PFSK-1 (cell line): Measurements from ENCODE around the gene CDON.

Source experiments
- FOXP2 ChIP-seq: optimal IDR thresholded peaks from 2 replicates; pipeline ENCODE3; 2011; ENCODE audit warnings: borderline replicate concordance, control low read depth, inconsistent platforms; ENCODE audit not compliant: insufficient read depth; ENCODE audit errors: extremely low read length, extremely low read depth
- POLR2AphosphoS5 ChIP-seq: IDR thresholded peaks from 2 replicates; pipeline ENCODE4 v1.6.1; 2012; ENCODE audit warnings: low read depth, mild to moderate bottlenecking, control low read depth, low read length, moderate library complexity
- REST ChIP-seq, 2 experiments: IDR thresholded peaks; 2 replicates each; pipeline versions ENCODE4 v1.6.1 to v1.8.0; 2011 to 2012; ENCODE audit warnings: low read depth in 2 of 2, low read length in 2 of 2, control low read depth in 1 of 2, inconsistent platforms in 1 of 2, mild to moderate bottlenecking in 1 of 2, moderate library complexity in 1 of 2; ENCODE audit not compliant: insufficient read depth in 1 of 2
- SIN3A ChIP-seq: IDR thresholded peaks from 2 replicates; pipeline ENCODE4 v1.6.1; 2012; ENCODE audit warnings: mild to moderate bottlenecking, low read length, moderate library complexity, borderline replicate concordance; ENCODE audit not compliant: insufficient read depth
- TAF1 ChIP-seq: IDR thresholded peaks from 2 replicates; pipeline ENCODE4 v1.6.1; 2012; ENCODE audit warnings: low read length, control low read depth, borderline replicate concordance; ENCODE audit not compliant: insufficient read depth

- TF ChIP-seq TAF1 (no peak), POLR2AphosphoS5 (no peak), FOXP2 (no peak), REST (IDR thresholded peaks at IDR 0.05; ENCODE audit: insufficient read depth in 1 of 2, low read depth in 2 of 2, low read length in 2 of 2) (no peak), SIN3A (no peak)
Measured at GRCh38 chr11:125956391-125957134, 106.1 kb downstream of the CDON start.
